Measurements from ENCODE around the gene RNF10.

GRCh38 chr12:120599672-120600552 lies 65.8 kb downstream of the RNF10 start:
- TF ChIP-seq SMC3 (IDR thresholded peaks at IDR 0.05; ENCODE audit: low read depth, low read length): no peak
- no peak for TF ChIP-seq BHLHE40 (IDR thresholded peaks at IDR 0.05; ENCODE audit: low read depth, low read length)
- no peak for TF ChIP-seq FOS (IDR thresholded peaks at IDR 0.05; ENCODE audit: low read depth, low read length)
- TF ChIP-seq, protein P1, sequence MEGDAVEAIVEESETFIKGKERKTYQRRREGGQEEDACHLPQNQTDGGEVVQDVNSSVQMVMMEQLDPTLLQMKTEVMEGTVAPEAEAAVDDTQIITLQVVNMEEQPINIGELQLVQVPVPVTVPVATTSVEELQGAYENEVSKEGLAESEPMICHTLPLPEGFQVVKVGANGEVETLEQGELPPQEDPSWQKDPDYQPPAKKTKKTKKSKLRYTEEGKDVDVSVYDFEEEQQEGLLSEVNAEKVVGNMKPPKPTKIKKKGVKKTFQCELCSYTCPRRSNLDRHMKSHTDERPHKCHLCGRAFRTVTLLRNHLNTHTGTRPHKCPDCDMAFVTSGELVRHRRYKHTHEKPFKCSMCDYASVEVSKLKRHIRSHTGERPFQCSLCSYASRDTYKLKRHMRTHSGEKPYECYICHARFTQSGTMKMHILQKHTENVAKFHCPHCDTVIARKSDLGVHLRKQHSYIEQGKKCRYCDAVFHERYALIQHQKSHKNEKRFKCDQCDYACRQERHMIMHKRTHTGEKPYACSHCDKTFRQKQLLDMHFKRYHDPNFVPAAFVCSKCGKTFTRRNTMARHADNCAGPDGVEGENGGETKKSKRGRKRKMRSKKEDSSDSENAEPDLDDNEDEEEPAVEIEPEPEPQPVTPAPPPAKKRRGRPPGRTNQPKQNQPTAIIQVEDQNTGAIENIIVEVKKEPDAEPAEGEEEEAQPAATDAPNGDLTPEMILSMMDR (conservative IDR thresholded peaks at IDR 0.05; ENCODE audit: low read depth, low read length): no peak
- TF ChIP-seq POLR2A (IDR thresholded peaks at IDR 0.05; ENCODE audit: low read depth, low read length): no peak
- no peak for TF ChIP-seq RAD21 (IDR thresholded peaks at IDR 0.05; ENCODE audit: low read length)
- no peak for TF ChIP-seq MXI1 (IDR thresholded peaks at IDR 0.05; ENCODE audit: borderline replicate concordance, low read depth, low read length)
- TF ChIP-seq MAFK (IDR thresholded peaks at IDR 0.05; ENCODE audit: low read depth, low read length): no peak
- TF ChIP-seq RFX5 (IDR thresholded peaks at IDR 0.05; ENCODE audit: low read depth, low read length): no peak
- TF ChIP-seq CEBPB (IDR thresholded peaks at IDR 0.05; ENCODE audit: low read depth, low read length): no peak
- TF ChIP-seq, protein P2, sequence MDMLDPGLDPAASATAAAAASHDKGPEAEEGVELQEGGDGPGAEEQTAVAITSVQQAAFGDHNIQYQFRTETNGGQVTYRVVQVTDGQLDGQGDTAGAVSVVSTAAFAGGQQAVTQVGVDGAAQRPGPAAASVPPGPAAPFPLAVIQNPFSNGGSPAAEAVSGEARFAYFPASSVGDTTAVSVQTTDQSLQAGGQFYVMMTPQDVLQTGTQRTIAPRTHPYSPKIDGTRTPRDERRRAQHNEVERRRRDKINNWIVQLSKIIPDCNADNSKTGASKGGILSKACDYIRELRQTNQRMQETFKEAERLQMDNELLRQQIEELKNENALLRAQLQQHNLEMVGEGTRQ (IDR thresholded peaks at IDR 0.05; ENCODE audit: low read depth, low read length): no peak
- TF ChIP-seq MAZ (IDR thresholded peaks at IDR 0.05; ENCODE audit: borderline replicate concordance, low read depth, low read length): no peak
- TF ChIP-seq NFE2L2 (IDR thresholded peaks at IDR 0.05; ENCODE audit: low read depth, low read length): no peak
- TF ChIP-seq RCOR1 (IDR thresholded peaks at IDR 0.05; ENCODE audit: insufficient replicate concordance, low read length): no peak

All from IMR-90 (cell line).